CD4-positive, alpha-beta T cell treated with Interleukin-17A for 4 hours (primary cell): ENCODE data around the gene PAK6.

ENCODE experiments used
- DNase-seq: peaks from one replicate; pipeline ENCODE4 v3.0.0-alpha.2; 2020; ENCODE audit warnings: mixed read lengths

Gene PAK6

GRCh38 chr15:40238532-40239403, at the start of gene PAK6:
PAK6 (plus strand) TSS chr15:40239063; CDS start chr15:40264786, 25,723 bp downstream.
- peak; percentile 13 for DNase-seq

GRCh38 chr15:40190591-40190990, 48.3 kb upstream of the PAK6 start:
- DNase-seq: no peak

- DNase-seq: no peak
Measured at GRCh38 chr15:40192942-40193341, 45.9 kb upstream of the PAK6 start.

DNA sequence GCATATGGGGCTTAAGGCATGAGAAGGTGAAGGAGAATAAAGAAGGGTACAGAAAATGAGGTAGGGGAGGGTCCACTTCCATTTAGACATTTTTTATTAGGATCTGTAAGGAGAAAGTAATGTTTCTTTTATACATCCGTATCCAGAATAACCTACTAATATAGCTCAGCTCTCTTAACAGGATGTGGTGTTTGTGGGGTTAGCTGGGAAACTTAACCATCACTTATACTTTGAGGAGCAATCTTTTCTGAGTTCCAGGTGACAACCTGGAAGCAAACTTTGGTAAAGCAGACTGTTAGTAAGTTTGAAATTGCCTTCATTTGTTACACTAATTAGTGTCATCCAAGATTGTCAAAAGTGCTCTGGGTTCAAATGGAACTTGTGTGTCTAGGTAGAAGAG, 41.4 kb upstream of the PAK6 start:
- DNase-seq: no peak

DNA sequence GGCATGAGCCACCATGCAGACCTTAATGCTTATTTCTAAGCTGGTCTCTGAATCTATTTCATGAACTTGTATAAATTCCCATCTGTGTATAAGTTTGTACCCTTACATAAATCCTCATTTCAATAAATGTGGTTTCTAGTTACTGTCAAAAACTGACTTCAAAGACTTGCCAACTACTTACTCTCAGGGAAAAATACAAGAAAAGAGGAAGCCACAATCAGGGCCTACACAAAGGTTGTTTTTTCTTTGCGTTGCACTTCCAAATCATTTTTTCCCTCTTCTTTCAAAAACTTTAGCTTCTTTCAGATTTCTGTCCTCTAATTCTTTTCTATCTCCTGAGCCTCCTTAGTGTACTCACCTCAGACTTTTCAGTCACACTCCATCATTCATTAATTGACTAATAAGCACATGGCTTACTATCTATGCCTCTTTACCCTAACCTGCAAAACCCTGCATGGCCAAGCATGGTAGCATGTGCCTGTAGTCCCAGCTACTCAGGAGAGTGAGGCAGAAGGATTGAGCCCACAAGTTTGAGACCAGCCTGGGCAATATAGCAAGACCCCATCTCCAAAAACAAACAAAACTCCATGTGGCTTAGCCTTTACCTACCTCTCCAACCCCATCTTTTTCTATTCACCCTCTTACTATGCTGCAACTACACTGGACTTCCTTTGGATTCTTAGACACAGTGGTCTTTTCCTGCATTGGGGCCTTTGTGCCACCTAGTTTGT, 40.3 kb upstream of the PAK6 start:
- DNase-seq: no peak

DNA sequence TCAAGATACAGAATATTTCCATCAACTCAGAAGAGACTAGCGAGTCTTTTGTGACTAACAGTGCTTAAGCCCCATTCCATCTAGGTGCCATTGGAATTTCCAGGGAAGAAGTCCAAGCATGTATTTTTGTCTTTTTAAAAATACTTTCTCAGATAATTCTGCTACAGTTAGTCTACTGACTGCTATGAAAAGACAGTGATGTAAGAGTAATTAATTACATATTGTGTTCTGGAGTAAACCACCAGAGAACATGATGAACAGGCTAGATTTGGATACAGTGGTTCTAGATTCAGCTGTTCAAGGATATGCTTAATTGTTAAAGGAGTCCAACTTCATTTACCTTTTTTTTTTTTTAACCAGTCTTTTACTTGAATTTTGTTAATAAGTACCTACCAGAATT, 34.8 kb upstream of the PAK6 start:
- DNase-seq: no peak

- DNase-seq: peak; percentile 49
Measured at GRCh38 chr15:40217166-40217824, 21.6 kb upstream of the PAK6 start.

GRCh38 chr15:40219801-40220200, 19.1 kb upstream of the PAK6 start:
- no peak for DNase-seq

DNA sequence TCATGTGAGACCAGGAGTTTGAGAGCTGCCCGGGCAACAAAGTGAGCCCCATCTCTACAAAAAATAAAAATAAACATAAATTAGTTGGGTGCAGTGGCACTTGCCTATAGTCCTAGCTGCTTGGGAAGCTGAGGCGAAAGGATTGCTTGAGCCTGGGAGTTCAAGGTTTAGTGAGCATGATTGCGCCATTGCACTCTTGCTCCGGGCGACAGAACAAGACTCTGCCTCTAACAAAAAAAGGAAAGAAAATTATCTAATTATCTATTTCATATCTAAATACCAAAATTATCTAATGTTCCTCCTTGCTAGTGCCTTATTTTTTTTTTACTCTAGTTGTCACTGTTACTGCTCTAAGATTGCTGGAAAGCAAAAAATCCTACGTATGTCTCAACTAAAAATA, 16.7 kb upstream of the PAK6 start:
- no peak for DNase-seq

- no peak for DNase-seq
Measured at GRCh38 chr15:40226736-40227135, 12.1 kb upstream of the PAK6 start.

DNA sequence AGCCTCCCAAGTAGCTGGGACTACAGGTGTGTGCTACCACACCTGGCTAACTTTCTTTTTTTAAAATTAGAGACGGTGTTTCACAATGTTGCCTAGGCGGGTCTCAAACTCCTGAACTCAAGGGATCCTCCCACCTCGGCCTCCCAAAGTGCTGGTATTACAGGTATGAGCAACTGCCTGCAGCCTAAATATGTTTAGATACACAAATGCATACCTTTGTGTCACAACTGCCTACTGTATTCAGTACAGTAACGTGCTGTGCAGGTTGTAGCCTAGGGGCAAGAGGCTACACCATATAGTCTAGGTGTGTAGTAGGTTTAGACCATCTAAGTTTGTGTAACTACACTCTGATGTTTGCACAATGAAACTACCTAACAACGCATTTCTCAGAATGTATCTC, 9.5 kb upstream of the PAK6 start:
- no peak for DNase-seq

DNA sequence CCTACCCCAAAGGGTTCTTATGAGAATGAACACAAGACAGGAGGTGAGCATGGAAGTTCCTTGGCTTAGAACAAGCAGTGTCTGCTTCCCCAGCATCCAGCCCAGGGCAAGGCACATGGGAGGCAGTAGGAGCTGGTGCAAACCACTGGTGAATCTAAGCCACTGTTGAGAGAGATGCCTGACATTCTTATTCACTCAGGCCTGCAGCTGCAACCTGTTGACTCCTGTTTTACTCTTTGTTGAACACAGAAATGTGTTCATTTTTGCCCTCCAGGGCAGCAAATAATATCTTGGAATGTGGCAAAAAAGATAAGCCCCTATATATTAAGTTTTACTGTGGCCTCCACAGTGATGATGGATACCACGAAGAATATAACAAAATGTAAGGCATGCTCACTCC, 8.9 kb upstream of the PAK6 start:
- no peak for DNase-seq

- no peak for DNase-seq
Measured at GRCh38 chr15:40232625-40233070, 6.2 kb upstream of the PAK6 start.

DNA sequence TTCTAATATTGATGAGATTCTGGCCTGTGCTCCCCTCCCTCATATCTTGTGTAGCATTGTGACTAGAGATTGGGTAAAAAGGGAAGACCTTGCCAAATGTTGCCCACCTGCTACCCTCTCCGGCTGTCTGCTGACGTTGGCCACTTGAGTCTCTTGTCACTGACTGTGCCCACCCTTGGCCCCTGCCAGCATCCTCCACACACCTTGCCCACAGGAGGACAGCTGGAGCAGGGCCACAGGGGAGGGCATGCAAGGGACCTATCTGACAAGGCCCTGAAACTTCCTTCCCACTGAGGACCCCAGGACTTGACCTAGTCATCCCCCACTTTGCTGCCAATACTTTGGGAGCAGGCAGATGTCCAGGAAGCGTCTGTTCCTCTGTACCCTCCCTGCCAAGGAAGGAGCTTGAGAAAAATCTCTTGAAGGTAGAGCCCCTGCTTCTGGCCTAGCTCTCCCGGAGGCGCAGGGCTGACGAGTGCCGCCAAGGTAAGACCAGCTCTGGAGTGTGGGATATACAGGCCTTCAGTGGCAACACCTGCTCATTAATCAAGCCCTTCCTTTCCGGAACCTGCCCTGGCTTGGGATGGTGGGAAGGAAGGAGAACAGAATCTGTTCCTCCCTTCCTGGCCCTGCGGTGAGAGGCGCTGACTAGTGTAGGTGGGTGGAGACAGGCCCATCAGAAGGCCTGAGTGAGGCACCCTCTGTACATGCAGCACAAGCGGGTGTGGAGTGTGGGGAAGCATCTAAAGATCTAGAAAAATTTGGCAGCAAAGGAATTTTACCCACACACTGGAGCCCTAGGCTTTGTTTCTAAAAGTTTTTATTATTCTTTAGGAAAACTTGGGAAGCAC, 4.9 kb upstream of the PAK6 start:
- no peak for DNase-seq

DNA sequence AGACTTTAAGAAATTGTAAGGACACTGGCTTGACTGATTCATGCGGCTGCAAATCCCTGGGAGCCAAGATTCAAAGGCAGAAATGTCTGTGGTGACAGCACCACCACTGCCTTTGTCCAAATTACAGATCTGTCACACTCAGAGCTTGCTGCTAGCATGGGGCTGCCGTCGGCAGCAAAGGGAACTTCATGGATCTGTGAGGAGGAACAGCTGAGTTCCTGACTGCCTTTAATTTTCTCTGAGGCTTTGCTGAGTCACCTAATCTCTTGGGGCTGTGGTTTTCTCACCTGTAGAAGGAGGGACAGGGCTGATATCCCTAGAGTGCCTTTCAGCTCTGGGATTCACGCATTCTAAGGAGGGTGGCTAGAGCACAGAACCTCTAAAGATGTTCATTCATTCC, 4.1 kb upstream of the PAK6 start:
- no peak for DNase-seq

DNA sequence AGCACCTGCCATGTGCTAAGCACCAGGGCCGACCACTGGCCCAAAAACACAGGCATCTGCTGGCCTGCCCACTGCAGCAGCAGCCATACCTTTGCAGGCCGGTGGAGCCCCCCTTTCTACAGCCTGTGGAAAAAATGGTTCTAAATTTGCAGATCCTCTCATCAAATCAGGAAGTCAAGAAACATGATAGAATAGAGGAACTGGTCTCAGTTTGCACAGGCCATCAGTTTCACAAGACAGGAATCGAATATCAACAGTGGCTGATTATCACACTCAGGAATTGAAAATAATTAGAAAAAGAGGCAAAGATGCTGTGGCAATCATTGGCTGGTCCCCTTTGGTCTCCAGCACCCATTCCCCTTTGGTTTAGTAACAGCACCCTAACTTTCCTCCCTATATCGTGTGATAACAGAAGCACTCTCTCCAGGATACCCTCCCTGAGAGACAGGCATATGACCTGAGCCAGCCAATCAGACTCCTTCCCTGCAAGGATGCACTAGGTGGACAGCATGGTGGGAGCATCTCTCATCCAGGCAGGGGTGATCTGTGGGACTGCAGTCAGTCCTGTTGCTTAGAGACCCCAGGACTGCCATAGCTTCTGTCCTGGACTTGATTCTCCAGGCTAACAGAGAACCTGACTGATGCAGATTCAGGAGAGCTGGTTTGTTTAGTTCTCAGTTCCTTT, 3.5 kb upstream of the PAK6 start:
- no peak for DNase-seq

GRCh38 chr15:40239404-40239692, 485 bp downstream of the PAK6 start:
- no peak for DNase-seq

DNA sequence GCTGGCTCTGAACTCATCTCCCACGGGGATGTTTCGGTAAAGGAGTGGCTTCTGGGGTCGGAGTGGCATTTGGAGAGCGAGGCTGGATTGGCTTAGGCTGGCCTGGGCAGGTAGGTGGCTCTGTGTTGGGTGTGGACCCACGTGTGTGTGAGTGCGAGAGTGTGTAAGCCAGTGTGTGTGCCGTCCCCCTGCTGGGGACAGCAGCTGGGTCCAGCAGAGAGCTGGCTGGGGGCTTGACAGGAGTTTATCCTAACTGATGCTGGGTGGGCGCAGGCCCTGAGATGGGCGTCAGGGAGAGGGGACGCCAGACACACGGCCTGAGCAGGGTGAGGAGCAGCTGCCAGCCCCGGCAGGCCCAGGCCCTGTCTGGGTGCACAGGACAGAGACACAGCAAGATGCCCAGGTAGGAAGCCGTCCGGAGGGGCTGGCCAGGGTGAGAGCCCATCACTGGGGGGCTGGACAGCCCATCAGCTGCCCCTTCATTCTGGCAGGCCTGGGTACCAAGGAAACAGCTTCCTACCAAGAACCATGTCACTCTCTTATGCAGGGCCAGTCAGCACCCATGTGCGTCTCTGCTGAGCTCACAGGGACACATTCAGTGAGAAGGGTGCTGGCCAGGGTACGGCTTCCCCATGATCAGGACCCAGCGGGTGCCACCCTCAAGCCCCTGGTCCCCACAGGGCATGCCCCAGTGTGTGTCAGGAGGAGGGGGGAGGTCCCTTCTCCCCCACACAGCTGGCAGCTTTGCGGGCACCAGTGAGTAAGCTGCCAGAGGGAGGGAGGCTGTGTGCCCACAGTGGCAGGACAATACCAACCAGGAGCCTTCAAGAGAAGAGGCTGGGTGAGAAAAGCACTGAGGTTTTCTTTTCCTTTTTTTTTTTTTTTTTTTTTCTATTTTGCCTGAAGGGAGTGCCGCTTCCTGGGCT, 1.1 kb downstream of the PAK6 start:
- DNase-seq: no peak

GRCh38 chr15:40240619-40241221, 1.9 kb downstream of the PAK6 start:
- DNase-seq: no peak
